CMK (cell line): ENCODE data around the gene MYLK.

Source experiments
- DNase-seq: peaks from one replicate; pipeline ENCODE4 v3.0.0-alpha.2; 2010; ENCODE audit warnings: low read depth

MYLK gene

GRCh38 chr3:123768480-123769355 lies 115.4 kb downstream of the MYLK start:
- DNase-seq: no peak

GRCh38 chr3:123767564-123768292 lies 116.4 kb downstream of the MYLK start:
- no peak for DNase-seq

GRCh38 chr3:123767009-123767372 lies 117.1 kb downstream of the MYLK start:
- no peak for DNase-seq

- DNase-seq: no peak
Observed at GRCh38 chr3:123766193-123767008, 117.7 kb downstream of the MYLK start.

- no peak for DNase-seq
Observed at GRCh38 chr3:123765475-123766128, 118.5 kb downstream of the MYLK start.

GRCh38 chr3:123764647-123765046 lies 119.5 kb downstream of the MYLK start:
- no peak for DNase-seq

- DNase-seq: no peak
Observed at GRCh38 chr3:123762805-123763204, 121.3 kb downstream of the MYLK start.

GRCh38 chr3:123760817-123761216 lies 123.3 kb downstream of the MYLK start:
- no peak for DNase-seq

- no peak for DNase-seq
Observed at GRCh38 chr3:123759871-123760270, 124.3 kb downstream of the MYLK start.

- DNase-seq: no peak
Observed at GRCh38 chr3:123759311-123759710, 124.8 kb downstream of the MYLK start.

GRCh38 chr3:123758081-123758564 lies 126.0 kb downstream of the MYLK start:
- DNase-seq: no peak

- DNase-seq: peak; percentile 58
Observed at GRCh38 chr3:123757281-123757940, 126.7 kb downstream of the MYLK start.

GRCh38 chr3:123755501-123755900 lies 128.6 kb downstream of the MYLK start:
- DNase-seq: no peak

GRCh38 chr3:123755085-123755484 lies 129.0 kb downstream of the MYLK start:
- no peak for DNase-seq

GRCh38 chr3:123753286-123753685 lies 130.8 kb downstream of the MYLK start:
- no peak for DNase-seq

GRCh38 chr3:123752228-123752627 lies 131.9 kb downstream of the MYLK start:
- no peak for DNase-seq

- DNase-seq: no peak
Observed at GRCh38 chr3:123751433-123751832, 132.7 kb downstream of the MYLK start.

- DNase-seq: no peak
Observed at GRCh38 chr3:123750659-123751420, 133.3 kb downstream of the MYLK start.

- no peak for DNase-seq
Observed at GRCh38 chr3:123750209-123750608, 133.9 kb downstream of the MYLK start.

- DNase-seq: no peak
Observed at GRCh38 chr3:123749711-123750110, 134.4 kb downstream of the MYLK start.
